SK-N-DZ (cell line): ENCODE results near the gene ERVW-1.
"Not testable (repeated sequence)": the region's sequence is repeated elsewhere in the genome, so short reads cannot be mapped to it uniquely, and the experiment has no call there.

Experiments used
- DNase-seq: peaks from one replicate; pipeline ENCODE4 v3.0.0-alpha.2; 2015; ENCODE audit warnings: low spot score

The ERVW-1 gene

GRCh38 chr7:92475261-92475770 lies 2.4 kb downstream of the ERVW-1 start:
- not testable (repeated sequence) for DNase-seq

DNA sequence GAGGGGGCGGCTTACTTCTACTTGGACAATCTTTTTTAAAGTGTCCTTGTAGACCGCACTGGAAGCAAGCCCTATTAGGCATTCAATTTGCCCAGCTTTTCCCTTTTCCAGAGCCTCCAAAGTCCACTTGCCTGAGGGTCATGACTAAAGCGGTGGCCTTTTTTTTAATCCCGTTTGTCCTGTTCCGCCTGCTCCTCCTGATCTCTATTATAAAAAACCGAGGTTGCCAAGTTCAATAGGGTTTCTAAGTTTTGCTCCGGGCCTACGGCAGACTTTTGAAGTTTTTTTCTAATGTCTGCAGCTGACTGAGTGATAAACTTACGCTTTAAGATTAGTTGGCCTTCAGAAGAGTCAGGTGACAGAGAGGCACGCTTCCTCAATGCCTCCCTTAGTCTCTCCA lies 3.8 kb downstream of the ERVW-1 start:
- DNase-seq, result not testable (repeated sequence)

- not testable (repeated sequence) for DNase-seq
Measured at GRCh38 chr7:92468589-92468988, 9.2 kb downstream of the ERVW-1 start.

DNA sequence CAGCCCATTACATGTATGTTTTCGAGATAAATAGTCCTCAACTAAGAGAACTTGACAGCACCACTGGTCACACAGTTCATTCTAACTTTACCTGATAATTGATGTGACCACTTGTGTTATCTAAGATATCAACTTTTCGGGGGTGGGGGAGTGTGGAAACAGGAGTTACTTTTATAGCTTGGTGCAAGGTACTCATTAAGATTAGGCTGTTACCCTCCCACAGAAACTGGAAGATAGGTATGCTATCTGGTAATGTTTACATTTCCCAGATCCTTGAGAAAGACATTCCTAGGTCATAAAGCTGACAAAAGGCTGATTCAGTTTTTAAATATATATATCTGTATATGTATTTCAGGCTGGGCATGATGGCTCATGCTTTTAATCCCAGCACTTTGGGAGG lies 11.1 kb downstream of the ERVW-1 start:
- no peak for DNase-seq

- DNase-seq, result no peak
Measured at GRCh38 chr7:92464515-92464914, 13.2 kb downstream of the ERVW-1 start.

GRCh38 chr7:92462560-92462959 lies 15.2 kb downstream of the ERVW-1 start:
- DNase-seq, result no peak

DNA sequence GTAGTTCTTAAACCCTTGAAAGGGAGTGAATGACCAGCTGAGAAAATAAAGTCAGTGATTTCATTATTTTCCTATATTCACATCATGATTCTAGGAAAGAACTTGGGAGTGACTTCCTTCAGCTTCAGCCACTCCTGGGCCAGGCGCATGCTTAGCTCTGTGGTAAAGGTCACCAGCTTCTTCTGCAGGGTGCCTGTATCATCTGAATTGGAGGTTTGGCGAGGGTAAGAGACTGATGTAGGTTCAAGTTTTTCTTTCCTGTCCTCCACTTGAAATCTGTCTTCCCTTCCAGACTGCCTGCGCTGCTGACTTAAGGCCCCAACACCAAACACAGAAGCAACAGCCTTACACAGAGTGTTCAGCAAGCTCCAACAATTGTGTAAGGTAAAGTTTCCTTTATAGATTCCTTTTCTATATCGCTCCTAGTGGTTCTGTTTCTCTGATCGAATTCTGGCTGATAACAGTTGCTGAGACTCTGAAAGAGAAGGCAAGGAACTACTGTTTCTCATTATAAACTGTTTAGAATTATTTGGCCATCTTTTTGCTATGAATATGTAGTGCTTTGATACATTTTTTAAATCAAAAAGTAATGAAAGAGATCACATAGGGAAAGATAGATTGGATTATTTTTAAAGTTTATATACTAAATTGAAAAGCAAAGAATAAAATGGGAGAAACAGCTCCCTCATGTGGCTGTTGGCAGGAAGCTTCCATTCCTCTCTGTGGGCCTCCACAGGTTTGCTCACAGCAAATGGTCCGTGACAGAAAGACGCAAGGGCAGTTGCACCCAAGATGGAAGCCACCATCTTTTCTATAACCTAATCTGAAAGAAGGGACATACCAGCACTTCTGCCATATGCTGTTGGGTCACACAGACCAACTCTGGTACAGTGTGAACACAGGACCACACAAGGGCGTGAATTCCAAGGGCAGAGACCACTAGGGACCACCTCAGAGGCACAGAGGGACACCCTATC lies 16.4 kb downstream of the ERVW-1 start:
- peak; percentile 44 for DNase-seq

DNA sequence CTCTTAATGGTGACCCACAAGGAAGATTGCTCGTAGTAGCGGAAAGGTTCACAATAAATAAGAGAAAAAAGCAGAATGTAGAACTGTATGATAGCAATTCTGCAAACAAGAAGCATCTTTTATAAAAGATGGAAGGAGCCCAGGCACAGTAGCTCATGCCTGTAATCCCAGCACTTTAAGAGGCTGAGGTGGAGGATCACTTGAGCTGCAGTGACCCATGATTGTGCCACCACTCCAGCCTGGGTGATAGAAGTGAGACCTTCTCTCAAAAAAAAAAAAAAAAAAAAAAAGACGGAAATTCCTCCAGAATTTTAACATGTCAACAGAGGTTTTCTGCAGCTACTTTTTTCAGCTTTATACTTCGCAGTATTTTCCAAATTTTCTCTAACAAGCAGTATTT lies 17.2 kb downstream of the ERVW-1 start:
- no peak for DNase-seq

- no peak for DNase-seq
Measured at GRCh38 chr7:92460109-92460508, 17.6 kb downstream of the ERVW-1 start.

GRCh38 chr7:92456236-92456635 lies 21.5 kb downstream of the ERVW-1 start:
- DNase-seq, result no peak

DNA sequence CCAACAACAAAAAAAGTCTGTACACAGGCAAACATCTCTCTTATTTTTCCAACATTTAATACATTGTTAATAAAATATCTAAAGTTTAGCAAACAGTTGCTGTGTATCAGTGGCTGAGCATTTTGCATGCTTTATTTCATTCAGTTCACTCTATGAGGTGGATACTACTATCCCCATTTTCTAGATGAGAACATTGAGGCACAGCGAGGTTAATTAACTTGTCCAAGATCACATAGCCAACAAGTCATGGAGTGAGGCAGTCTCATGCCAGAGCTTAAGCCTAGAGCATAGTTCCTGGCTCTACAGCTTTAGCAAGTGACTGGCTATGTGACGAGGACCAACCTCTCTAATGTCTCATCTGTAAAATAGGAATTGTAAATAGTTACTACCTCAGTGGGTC lies 26.1 kb downstream of the ERVW-1 start:
- no peak for DNase-seq

- peak; percentile 35 for DNase-seq
Measured at GRCh38 chr7:92448205-92448747, 29.5 kb downstream of the ERVW-1 start.

DNA sequence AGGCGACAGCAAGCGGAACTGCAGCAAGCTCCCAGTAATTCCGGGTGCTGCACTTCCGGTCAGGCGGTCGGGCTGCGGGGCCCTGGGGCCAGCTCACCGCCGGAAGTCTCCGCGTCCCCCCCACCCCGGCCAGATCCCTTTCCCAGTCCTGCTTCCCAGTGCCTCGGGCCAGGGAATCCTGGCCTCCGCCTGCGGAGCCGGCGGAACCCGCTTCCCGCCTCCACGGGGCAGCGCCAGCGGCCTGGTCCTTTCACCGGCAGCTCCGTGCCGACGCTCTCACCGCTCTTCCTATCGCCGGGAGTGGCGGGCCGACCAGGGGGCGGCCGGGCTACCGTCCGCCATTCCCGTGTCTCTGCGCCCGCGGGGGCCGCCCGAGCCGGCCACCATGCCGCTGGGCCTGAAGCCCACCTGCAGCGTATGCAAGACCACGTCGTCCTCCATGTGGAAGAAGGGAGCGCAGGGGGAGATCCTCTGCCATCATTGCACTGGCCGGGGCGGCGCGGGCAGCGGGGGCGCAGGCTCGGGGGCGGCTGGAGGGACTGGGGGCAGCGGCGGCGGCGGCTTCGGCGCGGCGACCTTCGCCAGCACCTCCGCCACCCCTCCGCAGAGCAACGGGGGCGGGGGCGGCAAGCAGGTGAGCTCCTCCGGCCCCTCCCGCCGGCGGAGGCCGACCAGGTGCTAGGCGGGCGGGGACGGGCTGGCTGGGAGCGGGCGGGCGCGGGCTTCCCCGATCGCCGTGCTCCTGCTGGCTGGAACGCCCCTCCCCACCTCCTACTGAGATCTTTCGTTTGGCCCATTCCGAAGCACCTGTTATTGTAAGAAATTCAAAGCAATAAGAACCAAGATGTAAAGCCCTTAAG lies 30.2 kb downstream of the ERVW-1 start, which contains the start of gene GATAD1:
Gene GATAD1 (plus strand): TSS at position 138 of the 860 bp plus-strand sequence. CDS start 248 bp downstream, at position 386.
- DNase-seq, result peak; percentile 92

GRCh38 chr7:92446869-92447344 lies 30.8 kb downstream of the ERVW-1 start:
- no peak for DNase-seq

DNA sequence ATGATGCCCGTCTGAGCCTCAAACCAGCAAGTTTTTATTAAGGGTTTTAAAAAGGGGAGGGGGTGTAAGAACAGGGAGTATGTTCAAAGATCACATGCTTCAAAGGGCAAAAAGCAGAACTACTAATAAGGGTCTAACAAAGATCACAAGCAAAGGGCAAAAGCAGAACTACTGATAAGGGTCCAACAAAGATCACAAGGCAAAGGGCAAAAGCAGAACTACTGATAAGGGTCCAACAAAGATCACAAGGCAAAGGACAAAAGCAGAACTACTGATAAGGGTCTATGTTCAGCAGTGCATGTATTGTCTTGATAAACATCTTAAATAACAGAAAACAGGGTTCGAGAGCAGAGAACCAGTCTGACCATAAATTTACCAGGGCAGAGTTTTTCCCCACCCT lies 35.0 kb downstream of the ERVW-1 start:
- DNase-seq, result not testable (repeated sequence)

DNA sequence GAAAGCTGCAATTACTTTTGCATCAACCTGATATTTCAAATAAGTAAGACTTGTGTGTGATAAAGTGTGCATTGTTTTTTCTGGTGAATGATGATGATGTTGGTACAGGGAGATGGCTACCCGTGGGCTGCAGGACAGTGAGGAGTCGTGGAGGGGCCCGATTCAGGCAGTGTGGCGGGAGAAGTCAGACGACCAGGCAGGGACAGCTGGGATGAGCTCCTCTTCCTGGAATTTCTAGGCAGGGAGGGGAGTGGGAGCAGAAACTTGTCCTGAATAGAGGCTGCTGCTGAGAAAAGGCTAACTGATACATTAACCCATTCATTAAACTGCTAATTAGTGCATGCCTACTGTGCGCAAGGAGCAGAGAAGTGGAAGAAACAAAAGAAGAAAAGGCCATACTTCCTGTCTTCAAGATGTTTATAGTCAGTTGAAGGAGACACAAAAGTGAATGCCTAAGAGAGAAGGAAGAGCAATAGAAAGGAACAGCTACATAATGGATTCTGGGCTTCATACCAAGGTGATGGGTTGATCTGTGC lies 39.7 kb downstream of the ERVW-1 start:
- DNase-seq, result no peak

- no peak for DNase-seq
Measured at GRCh38 chr7:92436612-92437445, 40.9 kb downstream of the ERVW-1 start.

DNA sequence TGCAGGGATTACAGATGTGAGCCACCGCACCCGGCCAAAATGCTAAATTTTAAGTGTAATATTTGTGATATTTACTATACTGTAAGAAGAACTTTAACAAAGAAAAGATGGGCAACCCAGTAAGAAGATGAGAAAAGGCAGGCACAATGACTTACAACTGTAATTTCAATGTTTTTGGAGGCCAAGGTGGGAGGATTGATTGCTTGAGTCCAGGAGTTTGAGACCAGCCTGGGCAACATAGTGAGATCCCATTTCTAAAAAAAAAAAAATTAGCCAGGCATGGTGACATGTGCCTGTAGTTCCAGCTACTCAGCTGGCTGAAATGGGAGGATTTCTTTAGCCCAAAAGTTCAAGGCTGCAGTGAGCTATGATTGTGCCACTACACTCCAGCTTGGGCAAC lies 42.2 kb downstream of the ERVW-1 start:
- DNase-seq, result no peak

DNA sequence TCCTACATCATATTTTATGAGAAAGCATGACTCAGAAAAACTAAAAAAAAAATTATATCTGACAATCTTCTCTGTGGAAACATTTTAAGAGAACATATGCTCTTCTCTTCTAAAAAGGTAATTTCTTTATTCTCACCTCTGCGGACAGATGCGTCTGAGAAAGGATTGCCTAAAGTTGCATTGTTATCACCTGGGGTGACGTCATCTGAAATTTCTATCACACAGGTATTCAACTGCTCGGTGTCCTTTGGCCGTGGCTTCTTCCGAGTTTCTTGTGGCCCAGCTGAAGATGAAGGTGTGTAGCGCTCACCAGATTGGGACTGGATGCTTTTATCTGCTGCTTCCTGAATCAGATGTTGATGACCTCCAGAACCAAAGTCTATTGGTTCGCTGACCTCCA lies 44.7 kb downstream of the ERVW-1 start:
- DNase-seq, result no peak

DNA sequence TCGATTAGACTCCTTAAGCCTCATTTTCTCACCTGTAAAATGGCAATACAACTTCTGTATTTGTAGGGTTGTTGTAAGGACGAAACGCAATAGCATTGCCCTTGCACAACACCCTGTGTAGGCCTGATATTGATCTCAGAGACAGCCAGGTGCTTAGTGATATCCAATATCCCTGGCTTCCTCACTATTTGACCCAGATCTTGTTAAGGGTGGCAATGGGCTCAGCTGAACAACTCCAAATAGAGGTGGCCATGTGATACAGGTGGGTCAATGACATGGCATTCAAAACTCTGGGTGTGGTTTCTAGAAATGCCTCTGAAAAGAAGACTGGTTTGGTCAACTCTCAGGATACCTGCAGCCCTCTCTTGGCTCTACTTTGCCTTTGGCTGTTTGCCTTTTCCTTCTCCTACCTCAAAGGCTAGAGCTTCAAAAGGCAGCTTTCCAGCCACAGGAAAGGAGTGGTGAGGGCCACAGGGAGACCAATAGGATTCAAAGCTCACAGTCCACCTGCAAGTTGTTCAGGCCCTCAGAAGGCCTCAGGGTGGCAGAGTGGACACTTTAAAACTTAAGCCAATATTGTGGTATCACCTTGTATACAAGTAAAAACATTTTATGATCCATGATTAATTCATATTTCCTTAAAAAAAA lies 45.3 kb downstream of the ERVW-1 start:
- DNase-seq, result no peak
